ENCODE data around the gene PAQR7.
A peak's percentile ranks its signal among the peaks of the same experiment; 100 is the strongest.

PAQR7 gene

DNA sequence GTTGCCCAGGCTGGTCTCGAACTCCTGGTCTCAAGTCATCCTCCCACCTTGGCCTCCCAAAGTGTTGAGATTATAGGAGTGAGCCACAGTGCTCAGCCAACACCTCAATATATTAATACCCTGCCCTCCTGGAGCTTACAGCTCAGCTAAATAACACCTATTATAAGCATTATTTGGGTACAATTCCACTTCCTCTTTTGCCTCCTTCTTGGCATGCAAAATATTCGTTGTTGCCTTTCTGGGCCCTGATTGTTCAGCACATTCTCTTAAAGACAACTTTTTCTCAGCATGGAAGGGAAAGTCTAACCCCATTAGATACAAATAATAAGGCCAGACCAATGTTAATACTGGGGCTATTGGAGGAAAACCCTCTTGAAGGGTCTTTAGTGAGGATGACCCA lies 2.8 kb downstream of the PAQR7 start:
- DNase-seq = no peak

DNA sequence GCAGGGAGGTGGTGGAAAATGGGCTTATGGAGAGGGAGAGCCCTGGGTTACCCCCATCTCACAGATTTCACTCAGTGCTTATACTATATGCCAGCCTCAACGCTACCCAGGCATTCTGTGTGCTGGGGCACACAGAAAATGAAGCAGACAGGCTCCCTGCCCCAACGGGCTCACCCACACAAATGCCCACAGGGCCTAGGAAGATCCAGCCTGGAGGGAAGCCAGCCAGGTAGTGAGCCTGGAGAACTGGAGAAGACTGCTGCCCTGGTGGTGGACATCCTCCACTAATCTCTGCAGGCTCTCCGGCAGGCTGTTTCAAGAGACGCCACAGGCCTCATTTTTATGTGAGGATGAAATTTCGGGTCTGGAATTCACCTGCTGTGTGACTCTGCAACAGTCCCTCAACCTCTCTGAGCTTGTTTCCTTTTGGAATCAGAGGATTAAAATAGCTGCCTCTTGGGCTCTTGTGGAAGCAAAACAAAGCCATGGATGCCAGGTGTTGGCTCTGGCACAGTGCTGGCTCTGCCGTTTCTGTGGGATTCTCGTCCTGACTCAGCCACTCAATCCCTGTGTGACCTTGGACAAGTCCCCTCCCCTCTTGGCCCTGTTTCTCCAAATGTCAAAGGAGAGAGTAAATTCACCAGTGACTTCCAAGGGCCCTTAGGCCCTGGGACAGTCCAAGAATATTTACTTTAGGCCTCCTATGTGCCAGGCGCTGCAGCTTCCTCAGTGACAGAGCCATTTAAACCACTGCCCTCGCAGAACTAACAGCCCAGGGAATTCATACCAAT lies 3.6 kb downstream of the PAQR7 start:
- no peak for DNase-seq

DNA sequence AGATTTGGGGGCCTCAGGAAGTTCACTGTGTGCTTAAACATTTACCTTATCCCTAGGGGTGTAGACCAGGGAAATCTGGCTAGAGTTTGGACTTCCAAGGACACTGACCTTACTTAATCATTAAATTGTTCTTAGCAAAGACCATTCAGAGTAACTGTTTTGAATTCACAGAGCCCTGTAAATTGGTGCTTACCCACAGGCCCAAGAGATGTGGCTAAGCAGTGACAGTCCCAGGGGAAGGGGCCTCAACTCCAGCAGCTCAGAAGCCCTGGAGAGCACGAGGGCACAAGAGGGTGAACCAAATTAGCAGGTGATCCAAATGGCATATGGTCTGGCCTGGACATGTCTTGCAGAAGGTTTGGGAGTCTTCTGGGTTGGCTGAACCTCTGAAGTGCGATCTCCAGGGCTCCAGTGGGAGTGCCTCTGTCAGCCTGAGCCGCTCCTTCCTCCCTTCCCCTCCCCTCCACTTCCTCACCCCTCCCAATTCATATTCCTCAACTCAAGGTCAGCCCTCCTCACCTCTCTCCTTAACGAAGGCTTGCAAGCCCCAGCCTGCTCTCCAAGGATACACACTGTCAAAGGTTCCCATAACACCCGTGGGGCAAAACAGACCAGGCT lies 4.3 kb downstream of the PAQR7 start:
- no peak for DNase-seq

DNA sequence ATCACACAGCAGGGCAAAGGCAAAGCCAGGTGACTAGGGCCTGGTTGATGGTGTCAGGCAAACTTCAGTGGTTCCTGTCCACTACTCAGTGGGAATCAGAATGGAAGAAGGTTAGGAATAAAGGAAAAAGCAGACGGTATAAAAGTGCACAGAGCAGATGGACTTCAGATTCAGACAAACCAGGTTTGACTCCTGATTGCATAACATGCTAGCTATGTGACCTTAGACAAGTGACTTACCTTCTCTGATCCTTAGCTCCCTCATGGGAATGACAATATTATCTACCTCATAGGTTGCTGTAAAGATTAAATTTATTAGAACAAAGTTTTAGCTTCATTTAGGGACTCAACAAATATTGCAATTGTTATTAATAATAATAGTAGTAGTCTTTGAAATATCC lies 4.9 kb downstream of the PAQR7 start:
- DNase-seq = no peak

DNA sequence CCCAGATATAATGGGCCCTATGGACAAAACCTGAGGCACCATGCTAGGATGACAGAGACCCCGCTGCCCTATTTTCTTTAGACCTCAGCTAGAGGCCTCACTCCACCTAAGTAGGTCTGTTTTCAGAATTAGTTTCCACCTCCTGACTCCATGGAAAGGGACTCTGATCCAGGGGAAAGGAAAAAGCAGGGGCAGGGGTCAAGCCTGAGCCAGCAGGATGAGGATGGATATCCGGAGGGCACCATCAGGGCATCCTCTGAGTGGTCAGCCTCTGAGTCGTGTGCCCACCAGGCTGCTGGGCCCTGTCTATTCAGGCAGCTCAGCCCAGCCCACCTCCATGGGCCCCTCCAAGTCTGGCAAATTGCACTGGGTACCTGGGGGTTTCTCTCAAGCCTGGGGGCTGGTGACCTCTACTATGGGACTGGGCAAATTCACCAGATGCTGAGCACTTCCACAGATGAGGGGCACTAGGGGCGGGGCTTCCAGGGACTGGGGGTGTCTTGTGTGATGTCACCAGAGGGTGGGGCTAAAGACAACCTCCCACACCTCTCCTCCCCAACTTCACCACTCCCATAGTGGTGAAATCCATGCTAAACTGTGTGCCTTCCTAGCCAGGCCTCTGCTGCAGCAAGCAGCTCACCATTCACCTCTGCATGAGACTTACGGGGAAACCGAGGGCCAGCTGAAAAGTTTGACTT lies 5.5 kb downstream of the PAQR7 start:
- no peak for DNase-seq

DNA sequence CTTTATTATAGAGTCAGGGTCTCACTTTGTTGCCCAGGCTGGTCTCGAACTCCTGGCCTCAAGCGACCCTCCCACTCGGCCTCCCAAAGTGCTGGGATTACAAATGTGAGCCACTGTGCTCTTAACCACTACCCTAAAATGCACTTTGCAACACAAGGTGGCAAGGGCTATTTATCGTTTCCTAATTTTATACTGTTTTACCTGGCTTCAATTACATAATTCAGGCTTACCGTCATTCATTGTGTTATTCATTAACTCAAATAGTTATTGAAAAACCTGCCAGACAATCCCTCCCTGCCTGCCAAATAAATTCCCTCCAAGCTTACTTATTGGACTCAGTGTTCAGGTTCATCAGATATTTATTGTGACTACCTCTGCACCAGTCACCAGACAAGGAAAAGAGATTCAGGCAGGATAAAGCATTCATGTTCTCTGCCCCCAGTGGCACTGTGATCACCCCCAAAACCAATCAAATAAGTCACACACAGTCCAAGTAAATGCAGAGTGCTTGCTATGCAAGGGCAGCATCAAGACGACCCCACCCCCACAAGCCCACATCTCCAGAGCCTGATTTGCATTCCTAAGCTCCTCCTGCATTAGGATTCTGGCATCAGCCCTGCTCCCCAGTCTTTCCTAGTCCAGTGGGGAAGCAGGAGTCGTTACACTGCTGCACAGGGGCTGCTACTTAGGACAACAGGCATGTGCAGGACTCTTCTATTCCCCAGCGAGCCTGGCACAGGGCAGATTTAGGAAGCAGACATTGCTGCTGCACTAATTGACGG lies 8.1 kb downstream of the PAQR7 start:
- DNase-seq = no peak

DNA sequence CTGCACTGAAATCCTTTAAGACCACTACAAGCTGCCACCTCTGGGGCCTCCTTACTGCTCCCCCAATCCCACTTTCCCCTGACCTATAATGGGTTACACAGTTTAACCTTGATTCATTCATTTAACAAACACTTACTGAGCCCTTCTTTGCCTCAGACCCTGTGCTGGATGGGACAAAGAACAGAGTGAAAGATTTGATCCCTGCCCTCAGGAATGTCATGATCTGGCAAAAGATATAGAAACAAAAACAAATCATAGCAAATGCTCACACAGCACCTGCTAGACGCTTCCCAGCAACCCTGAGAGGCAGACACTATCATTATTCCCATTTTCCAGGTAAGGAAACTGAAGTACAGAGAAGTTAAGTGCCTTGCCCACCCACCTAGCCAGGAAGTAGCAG lies 9.2 kb downstream of the PAQR7 start:
- no peak for DNase-seq

DNA sequence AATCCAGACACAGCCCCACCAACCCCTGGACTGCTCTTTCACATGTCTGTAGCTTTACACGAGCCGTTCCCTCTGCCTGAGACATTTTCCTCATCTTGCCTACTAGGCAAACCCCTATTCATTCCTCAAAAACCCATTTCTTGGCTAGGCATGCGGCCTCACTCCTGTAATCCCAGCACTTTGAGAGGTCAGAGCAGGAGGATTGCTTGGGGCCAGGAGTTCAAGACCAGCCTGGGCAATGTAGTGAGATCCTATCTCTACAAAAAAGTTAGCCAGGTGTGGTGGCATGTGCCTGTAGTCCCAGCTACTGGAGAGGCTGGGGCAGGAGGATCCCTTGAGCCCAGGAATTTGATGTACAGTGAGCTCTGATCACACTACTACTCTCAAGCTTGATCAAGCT lies 11.1 kb downstream of the PAQR7 start:
- DNase-seq = no peak

DNA sequence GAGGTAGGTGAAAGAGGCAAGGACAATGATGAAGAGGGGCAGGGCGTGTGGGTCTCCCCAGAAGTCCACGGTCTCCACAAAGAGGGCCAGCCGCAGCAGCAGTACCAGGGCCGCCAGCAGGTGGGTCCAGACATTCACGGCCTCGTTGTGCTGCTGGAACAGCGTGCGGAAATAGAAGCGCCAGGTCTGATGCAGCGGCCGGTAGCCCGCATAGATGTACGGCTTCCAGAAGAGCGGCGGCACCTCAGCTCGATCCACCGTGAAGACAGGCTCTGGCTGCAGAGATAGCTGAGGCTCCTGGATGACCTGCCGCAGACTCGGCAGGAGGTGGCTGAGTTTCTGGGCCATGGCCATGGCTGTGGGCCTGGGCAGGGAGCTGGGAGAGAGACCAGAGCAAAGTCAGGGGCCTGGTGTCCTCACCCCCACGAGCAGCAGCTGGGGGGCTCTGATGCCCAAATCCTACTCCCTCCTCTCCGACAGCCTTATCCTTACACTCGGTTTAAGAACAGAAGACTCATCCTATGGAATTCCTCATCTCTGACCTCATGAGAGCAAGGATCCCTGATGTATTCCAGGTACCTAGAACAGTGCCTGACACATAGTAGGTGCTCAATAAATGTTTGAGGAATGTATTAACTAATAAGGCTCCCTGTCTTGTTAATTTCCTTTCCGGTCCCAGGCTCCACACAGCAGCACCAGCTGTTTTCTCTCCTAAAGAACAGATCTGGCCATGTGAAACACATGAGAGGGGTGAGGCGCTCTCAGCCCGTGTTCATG lies 11.8 kb downstream of the PAQR7 start:
- no peak for DNase-seq

DNA sequence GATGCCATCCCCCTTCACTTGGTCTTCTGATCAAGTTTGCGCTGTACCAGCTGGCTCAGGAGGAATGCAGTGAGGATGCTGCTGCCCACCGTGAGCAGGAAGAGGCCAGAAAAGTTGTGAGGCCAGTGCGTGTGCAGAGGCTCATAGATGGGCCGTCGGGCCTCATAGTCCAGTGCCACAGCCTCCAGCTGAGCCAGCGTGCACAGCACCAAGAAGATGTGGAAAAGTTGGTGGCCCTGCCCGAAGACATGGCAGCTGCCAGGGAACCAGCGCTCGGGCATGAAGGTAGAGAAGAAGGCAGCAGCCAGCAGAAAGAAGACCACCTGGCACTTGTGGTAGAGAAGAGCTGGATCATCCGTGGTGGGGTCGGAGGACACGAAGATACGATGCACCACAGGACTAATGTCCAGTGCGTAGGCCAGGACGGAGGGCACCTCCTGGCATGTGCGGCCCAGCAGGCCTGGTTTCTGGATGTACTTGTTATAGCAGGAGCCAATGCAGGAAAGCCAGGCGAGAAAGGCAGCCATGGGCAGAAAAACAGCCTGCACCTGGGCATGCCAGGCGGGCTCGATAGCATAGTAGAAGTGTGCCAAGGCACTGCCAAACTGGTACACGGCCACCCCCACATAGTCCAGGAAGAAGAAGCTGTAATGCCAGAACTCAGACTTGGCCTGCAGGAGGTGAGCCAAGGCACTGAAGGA lies 12.6 kb downstream of the PAQR7 start:
- no peak for DNase-seq

DNA sequence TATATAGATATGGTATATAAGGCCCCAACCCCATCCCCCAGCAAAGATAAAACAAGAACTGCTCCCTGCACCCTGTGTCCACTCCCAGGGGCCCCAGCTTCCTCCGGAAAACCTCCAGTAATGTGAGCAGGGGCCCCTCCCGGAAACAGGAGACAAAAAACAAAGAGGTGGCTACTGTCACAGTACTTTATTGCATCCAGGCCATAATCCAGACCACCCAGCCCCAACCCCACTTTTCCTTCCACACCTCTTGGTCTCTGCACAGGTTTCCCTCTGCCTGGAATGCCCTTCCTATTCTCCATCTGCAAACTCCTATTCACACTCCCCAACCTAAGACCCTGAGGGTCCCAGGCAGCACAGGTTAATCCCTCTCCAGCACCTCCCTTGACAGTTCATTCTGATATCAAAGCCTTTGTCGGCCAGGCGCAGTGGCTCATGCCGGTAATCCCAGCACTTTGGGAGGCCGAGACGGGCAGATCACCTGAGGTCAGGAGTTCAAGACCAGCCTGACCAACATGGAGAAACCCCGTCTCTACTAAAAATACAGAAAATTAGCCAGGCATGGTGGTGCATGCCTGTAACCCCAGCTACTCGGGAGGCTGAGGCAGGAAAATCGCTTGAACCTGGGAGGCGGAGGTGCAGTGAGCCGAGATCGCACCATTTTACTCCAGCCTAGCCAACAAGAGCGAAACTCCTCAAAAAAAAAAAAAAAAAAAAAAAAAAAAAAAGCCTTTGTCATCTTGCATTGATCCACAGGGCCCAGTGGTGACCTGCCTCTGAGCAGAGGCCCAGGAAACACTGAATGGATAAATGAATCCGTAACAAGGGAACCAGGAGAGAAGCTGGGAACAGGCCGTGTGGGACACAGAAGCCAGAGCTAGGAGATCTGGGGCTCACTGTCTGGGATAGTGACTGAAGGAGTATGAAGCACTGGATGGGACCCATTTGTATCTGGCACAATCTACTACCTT lies 13.9 kb downstream of the PAQR7 start:
- no peak for DNase-seq

DNA sequence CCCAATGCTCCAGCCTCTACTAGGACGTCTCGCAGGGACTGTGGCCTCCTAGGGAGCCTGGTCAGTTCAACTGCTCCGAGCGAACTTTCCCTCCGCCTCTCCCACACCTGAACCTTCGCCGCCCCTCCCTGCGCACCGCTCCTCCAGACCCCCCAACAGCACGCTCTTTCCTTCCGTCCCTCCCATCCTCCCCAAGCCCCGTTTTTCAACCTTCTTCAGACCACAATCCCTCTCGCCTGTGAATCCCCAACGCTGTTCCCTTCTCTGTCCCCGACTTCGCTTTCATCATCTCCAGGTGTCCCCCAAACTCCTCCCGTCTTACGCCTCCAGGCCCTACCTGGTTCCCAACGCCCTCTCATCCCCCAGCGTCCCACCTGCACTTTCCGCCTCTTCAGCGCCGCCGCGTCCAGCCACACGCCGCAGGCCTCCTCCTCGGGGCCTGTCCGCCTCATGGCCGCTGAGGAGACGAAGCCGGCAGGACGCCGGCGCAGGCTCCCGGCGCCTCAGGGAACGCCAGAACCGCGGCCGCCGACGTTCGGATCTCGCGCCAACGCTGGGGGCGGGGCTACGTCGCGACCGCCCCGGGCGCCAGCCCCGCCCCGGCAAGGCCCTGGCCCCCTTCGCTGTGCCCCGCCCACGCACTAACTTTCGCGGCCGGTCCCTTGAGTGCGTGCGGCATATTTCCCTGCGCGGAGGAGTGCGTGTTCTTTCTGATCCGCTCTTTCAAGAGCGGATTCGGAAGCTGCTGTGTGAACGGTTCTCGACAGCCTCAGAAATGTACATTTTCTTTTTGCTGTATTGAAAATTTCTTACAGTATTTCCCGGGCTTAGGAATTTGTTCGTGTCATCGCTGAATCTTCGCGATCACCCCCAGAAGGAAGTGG lies 16.4 kb downstream of the PAQR7 start, which contains the start of gene AUNIP:
Gene AUNIP, minus strand, starts transcription at position 552 of the 884 bp plus-strand sequence. Its CDS starts 100 bp downstream, at position 452.
- peak; percentile 90 for DNase-seq

DNA sequence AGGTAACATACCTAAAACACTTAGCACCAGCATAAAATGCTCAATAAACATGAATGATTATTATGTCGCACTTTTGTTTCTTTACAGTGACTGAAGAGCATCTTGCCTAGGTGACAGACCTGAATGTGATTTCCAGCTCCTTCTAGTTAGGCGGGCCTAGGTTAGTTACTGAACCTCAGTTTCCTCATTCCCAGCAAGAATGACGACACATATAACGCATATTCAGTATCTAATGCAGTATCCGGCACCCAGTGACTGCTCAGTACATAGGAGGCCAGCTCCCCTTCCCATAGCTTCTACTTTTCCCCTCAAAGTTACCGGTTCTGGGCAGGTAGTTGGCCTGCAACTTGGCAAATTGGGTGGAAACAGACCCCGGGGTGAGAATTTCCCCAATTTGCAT lies 17.0 kb downstream of the PAQR7 start:
- DNase-seq = no peak

DNA sequence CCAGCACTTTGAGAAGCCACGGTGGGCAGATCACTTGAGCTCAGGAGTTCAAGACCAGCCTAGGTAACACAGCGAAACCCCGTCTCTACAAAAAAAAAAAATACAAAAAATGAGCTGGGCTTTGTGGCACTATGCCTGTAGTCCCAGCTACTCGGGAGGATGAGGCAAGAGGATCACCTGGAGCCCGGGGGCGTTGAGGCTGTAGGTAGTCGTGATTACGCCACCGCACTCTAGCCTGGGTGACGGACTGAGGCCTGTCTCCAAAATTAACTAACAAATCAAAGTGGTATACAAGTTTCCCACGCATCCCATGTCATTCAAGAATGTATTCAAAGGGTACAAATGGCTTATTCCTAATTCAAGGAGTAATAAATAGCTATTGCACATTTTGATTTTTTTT lies 18.7 kb downstream of the PAQR7 start:
- DNase-seq = no peak

DNA sequence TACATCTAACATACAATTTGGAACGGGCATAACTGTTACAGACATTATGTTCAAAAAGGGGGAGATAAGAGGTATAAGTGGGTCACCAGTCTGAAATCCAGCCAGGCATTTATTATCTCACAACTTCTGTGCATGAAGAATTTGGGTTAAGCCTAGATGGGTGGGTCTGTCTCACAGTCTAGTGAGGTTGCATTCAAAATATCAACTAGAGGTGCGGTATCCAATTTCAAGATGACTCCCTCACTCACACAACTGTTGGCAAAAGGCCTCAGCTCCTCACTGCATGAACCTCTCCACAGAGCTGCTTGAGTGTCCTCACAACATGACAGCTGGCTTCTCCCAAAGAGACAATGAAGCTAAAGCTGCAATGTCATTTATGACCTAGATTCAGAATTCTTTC lies 21.0 kb downstream of the PAQR7 start:
- DNase-seq = no peak

DNA sequence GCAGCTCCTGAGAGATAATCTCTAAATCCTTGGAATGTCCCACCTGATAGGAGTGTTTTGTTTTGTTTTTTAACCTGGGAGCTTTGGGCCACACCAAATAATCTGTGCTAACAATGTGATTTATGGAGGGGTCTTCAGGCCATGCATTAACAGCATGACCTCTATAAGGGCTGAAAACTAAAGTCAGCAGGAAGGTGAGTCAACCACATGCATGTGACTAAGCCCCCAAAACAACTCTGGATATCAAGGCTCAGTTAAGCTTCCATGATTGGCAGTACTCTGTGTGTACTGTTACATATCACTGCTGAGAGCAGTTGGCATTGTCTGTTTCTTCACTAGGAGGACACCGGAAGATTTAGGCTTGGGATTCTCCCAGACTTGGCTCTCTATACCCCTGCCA lies 27.0 kb downstream of the PAQR7 start:
- DNase-seq = no peak

DNA sequence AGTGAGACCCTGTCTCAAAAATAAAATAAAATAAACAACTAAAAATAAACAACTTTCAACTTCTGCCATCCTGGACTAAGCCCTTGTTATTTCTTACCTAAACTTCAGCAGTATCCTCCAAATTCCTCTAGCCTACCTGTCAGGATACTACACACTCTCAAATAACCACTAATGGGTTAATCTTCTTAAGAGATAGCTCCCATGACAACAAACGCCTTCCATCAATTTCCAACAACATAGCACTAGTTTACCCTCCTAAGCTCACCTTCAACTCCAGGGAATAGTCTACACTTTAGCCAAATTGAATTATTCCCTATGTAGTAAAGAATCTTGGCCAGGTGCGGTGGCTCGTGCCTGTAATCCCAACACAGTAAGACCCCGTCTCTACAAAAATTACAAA lies 27.6 kb downstream of the PAQR7 start:
- no peak for DNase-seq

DNA sequence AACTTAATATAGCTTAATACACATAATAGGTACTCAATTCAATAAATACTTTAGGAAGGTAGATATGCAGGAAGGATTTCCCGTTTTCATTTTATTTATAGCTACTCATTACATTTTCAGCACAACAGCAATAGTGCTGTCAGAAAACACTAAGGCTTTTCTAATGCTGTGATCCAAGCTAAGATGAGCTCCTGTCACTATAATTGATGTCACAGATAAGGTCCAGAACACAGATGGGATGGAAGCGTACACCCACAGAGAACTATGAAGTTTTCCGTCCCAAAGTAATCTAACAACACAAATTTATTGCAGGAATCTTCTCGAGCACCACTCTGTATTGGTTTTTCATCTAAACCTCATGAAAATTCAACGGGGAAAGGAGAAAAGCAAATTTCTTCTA lies 29.8 kb downstream of the PAQR7 start:
- no peak for DNase-seq

DNA sequence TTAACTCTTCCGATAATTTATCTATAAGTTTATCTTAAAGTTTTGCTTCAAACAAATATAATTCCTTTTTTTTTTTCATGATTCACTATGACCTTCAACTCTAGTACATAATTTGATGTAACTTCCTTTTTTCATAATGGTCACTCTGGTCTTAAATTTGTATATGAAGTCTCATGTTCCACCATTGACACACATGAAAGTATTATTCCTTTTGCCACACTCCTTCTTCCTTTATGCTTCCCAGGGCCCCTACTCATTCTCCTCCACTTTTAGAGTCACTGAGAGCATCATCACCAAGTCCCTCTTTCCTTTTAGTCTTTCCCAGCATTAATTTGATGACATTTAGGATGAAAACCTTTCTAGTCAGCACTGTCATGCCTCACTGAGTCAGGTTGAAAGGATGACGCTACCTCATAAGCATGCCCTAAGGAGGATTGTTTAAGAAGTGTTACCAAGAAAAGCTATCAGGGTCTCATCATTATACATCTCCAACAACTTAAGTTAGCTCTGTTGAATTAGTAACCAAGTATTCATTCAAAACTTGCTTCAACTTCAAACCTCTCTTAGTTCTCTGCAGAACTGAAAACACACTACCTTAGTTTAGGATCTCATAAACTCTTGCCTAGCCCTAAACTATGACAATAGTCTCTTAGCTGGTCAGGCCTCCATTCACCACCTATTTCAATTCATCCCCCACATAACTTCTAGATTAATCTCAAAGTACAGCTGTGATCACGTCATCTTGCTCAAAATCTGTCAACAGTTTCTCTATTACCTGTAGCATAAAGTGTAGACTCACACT lies 30.8 kb downstream of the PAQR7 start:
- DNase-seq = no peak
